GM21723 (cell line): ENCODE results near the gene EPAS1.

Experiments used
- ATAC-seq: cut with Tn5 transposase; IDR thresholded peaks from one replicate; pipeline ENCODE4 v1.9.1; 2021; ENCODE audit warnings: mild to moderate bottlenecking, moderate library complexity; ENCODE audit not compliant: unreplicated experiment

EPAS1 gene

DNA sequence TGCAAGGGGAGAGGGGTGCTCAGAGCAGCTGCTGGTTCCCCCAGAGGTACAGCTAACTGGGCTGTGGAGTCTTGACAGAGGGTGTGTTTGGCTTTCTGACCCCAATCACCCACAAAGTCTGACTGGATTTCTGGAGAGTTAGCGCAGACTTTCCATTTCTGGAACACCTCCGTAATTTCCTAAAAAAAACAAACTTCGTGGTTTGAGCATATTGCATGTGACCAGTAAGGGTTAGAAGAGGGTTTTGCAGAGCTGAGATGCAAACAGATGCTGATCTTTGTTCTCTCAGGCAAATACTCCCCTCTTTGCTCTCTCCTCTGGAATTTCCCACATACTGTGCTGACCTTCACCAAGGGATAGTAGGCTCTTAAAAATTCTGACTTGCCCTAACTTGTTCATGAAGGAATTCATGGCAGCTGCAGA is 137.7 kb downstream of the EPAS1 start:
- ATAC-seq = no peak

DNA sequence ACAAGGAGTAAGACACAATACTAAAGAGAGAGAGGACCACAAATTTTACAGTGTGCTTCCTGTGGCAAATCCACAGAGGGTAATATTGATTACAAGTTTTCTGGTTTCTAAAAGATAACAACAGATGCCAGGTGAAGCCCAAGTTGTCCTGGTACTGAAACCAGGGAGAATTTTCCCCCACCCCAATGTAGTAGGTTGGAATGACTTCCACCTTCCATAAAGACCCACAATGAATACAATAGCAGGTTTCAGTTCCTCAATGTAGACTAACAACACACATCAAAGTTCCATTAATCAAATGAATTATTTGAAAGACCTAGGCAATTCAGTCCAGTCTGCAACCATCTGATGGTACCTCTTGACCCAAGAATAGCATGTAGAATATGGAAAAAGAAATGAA is 138.1 kb downstream of the EPAS1 start:
- no peak for ATAC-seq

DNA sequence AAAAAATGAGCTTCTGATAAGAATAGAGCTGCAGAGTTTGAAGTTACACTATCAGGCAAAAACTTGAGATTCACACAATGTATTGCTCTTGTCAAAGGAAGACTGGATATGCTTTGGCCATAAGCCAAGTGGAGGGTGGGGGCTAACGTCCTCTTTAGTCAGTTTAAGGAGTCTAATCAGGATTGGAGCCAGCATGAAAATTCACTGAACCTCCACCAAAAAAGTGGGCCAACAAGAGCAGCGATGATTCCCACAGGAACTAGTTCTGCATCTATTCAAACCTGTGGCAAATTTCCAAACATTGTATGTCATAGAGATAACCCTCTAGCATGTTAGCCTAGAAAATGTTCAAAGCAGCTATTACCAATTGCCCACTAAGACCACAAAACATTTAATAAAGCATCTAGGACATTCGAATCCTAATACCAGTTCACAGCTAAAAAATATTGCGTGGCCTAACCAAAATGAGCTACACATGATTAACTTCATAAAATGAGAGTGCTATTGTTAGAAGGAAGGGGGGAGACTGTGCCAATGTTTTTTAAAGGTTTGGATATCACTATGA is 138.7 kb downstream of the EPAS1 start:
- no peak for ATAC-seq
